K562 (cell line): Measurements from ENCODE around the gene IFNAR2. TPM values are rescaled to one million over a fixed set of nuclear protein-coding genes. Genes with fewer than 3 reads are reported as not detected.

ENCODE experiments used
- BACH1 ChIP-seq: fragments of 200-800 bp; sonication (Bioruptor generic); IDR thresholded peaks from 2 replicates; pipeline ENCODE4 v1.6.1; 2016; ENCODE audit warnings: missing genetic modification characterization, missing compliant biosample characterization
- ELF2 ChIP-seq: fragments of 250-450 bp; sonication (Bioruptor Pico); IDR thresholded peaks from 2 replicates; pipeline ENCODE4 v1.5.0; 2021; ENCODE audit warnings: mild to moderate bottlenecking
- EP400 ChIP-seq: fragments of 450-650 bp; IDR thresholded peaks from 2 replicates; pipeline ENCODE4 v1.6.1; 2017; ENCODE audit warnings: antibody characterized with exemption, mild to moderate bottlenecking, moderate library complexity
- GABPB2 ChIP-seq: fragments of 250-450 bp; sonication (Bioruptor Pico); conservative IDR thresholded peaks from 2 replicates; pipeline ENCODE4 v1.5.1; 2021; ENCODE audit warnings: mild to moderate bottlenecking
- LARP7 ChIP-seq: fragments of 450-650 bp; IDR thresholded peaks from 2 replicates; pipeline ENCODE4 v1.6.1; 2016
- MLX ChIP-seq, 2 experiments: fragments of 450-650 bp in 1 of 2; sonication (generic) in 1 of 2; formaldehyde crosslinking; conservative IDR thresholded peaks; 2 replicates each; pipeline versions ENCODE4 v1.4.0 to v1.8.1; 2020 to 2022; ENCODE audit warnings: mild to moderate bottlenecking in 1 of 2, missing genetic modification reagents in 1 of 2
- PCBP2 ChIP-seq: fragments of 200-400 bp; formaldehyde crosslinking; IDR thresholded peaks from 2 replicates; pipeline ENCODE4 v1.6.1; 2018; ENCODE audit warnings: low read length, low read depth, mild to moderate bottlenecking, moderate library complexity; ENCODE audit not compliant: poor library complexity, severe bottlenecking
- PHF8 ChIP-seq: fragments of 200-600 bp; sonication (generic); IDR thresholded peaks from 2 replicates; pipeline ENCODE4 v1.6.1; 2012; ENCODE audit warnings: mixed run types, mild to moderate bottlenecking, inconsistent platforms, low read length, moderate library complexity, borderline replicate concordance
- SMAD4 ChIP-seq: fragments of 250-450 bp; sonication (Bioruptor Pico); conservative IDR thresholded peaks from 2 replicates; pipeline ENCODE4 v1.8.0; 2021; ENCODE audit warnings: inconsistent platforms, mild to moderate bottlenecking, moderate library complexity
- SRSF3 ChIP-seq: fragments of 200-400 bp; formaldehyde crosslinking; IDR thresholded peaks from 2 replicates; pipeline ENCODE4 v1.6.1; 2016; ENCODE audit warnings: mild to moderate bottlenecking, low read length, moderate library complexity; ENCODE audit not compliant: insufficient read depth
- TBP ChIP-seq: optimal IDR thresholded peaks from 2 replicates; pipeline ENCODE3; 2011; ENCODE audit warnings: low read depth, low read length, improper control_type of control experiment
- TCF7 ChIP-seq: sonication (generic); IDR thresholded peaks from 2 replicates; pipeline ENCODE4 v1.6.1; 2016; ENCODE audit warnings: antibody characterized with exemption, borderline replicate concordance
- TRIM24 ChIP-seq, 2 experiments: fragments of 450-650 bp; IDR thresholded peaks; 2 replicates each; pipeline ENCODE4 v1.6.1; 2016
- ZNF165 ChIP-seq: fragments of 250-450 bp; sonication (Bioruptor Pico); IDR thresholded peaks from 2 replicates; pipeline ENCODE4 v1.4.0; 2020; ENCODE audit warnings: borderline replicate concordance
- ZNF77 ChIP-seq: fragments of 250-450 bp; sonication (Bioruptor Pico); IDR thresholded peaks from 2 replicates; pipeline ENCODE4 v1.5.0; 2020
- ZNF830 ChIP-seq: fragments of 250-450 bp; sonication (Bioruptor Pico); IDR thresholded peaks from 2 replicates; pipeline ENCODE4 v1.5.0; 2021; ENCODE audit warnings: mild to moderate bottlenecking
- polyA plus RNA-seq, 8 experiments: library from polyadenylated mRNA; depleted of rRNA in 4 of 8; stranded (reverse) in 5 of 8; unstranded in 3 of 8; fragments of >200 nt; fragmentation: Nextera tagmentation in 2 of 8; fragmentation: Illumina TruSeq in 1 of 8; extraction: Ambion mirVana in 2 of 8; extraction: Trizol in 1 of 8; gene quantifications; 2 replicates each; pipeline versions ENCODE4 v1.2.1 to v1.2.3, GENCODE V29; 2011 to 2014; ENCODE audit warnings: inconsistent platforms in 1 of 8, missing spikeins in 1 of 8
- total RNA-seq, 7 experiments: library from RNA; depleted of rRNA in 6 of 7; stranded (reverse); fragments of >200 nt in 6 of 7; fragmentation: Illumina TruSeq in 2 of 7; extraction: Trizol in 2 of 7; gene quantifications; 2 replicates each; pipeline versions ENCODE4 v1.2.1 to v1.2.3, GENCODE V29; 2011 to 2021; ENCODE audit warnings: low replicate concordance in 1 of 7
- TF ChIP-seq, protein P1 (sequence below): fragments of 250-450 bp; sonication (Bioruptor Pico); IDR thresholded peaks from 2 replicates; pipeline ENCODE4 v1.4.0; 2020
- TF ChIP-seq, protein P2 (sequence below): conservative IDR thresholded peaks from 2 replicates; pipeline ENCODE4 v1.6.1; 2011; ENCODE audit warnings: low read depth, mild to moderate bottlenecking, low read length; ENCODE audit not compliant: control insufficient read depth
- TF ChIP-seq, protein P3 (sequence below), 2 experiments: fragments of 450-650 bp in 1 of 2; sonication (generic) in 1 of 2; formaldehyde crosslinking in 1 of 2; IDR thresholded peaks in 1 of 2; conservative IDR thresholded peaks in 1 of 2; 2 replicates each; pipeline versions ENCODE4 v1.6.1 to v1.8.1; 2016 to 2023; ENCODE audit warnings: mild to moderate bottlenecking in 2 of 2, moderate library complexity in 2 of 2, inconsistent platforms in 1 of 2, missing genetic modification reagents in 1 of 2

The IFNAR2 gene
- total and polyA plus RNA-seq, 9 of the 15 experiments (the other 6 are each of a cell fraction or from before 2014, with no cell fraction given), result 1.7 to 48.3 (median 8.4) TPM

DNA sequence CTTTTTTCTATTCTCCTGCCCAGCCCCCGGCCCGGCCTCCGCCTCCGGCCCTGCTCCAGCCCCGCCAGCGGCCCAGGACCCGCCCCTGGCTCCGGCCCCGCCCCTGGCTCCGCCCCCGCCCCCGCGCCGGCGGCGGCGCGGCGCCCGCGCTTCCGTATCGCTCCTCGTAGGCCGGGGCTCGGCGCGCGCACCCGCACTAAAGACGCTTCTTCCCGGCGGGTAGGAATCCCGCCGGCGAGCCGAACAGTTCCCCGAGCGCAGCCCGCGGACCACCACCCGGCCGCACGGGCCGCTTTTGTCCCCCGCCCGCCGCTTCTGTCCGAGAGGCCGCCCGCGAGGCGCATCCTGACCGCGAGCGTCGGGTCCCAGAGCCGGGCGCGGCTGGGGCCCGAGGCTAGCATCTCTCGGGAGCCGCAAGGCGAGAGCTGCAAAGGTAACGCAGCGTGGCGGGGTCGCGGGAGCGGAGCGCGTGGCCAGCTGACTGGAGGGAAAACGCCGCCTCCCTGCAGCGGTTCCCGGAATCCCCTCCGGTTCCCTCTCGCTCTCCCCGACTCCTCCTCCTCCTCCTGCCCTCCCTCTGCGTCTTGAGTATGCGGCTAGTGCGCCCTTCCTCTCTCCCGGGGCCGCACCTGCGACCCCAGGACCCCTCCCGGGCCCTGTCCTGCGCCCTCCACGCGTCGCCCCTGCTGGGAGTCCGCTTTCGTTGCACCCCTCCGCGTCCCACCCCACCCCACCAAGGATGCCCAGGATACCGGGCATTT lies at the start of gene IFNAR2 (continued):
- TF ChIP-seq SRSF3, result no peak
- no peak for TF ChIP-seq TCF7
- TF ChIP-seq, protein P1, sequence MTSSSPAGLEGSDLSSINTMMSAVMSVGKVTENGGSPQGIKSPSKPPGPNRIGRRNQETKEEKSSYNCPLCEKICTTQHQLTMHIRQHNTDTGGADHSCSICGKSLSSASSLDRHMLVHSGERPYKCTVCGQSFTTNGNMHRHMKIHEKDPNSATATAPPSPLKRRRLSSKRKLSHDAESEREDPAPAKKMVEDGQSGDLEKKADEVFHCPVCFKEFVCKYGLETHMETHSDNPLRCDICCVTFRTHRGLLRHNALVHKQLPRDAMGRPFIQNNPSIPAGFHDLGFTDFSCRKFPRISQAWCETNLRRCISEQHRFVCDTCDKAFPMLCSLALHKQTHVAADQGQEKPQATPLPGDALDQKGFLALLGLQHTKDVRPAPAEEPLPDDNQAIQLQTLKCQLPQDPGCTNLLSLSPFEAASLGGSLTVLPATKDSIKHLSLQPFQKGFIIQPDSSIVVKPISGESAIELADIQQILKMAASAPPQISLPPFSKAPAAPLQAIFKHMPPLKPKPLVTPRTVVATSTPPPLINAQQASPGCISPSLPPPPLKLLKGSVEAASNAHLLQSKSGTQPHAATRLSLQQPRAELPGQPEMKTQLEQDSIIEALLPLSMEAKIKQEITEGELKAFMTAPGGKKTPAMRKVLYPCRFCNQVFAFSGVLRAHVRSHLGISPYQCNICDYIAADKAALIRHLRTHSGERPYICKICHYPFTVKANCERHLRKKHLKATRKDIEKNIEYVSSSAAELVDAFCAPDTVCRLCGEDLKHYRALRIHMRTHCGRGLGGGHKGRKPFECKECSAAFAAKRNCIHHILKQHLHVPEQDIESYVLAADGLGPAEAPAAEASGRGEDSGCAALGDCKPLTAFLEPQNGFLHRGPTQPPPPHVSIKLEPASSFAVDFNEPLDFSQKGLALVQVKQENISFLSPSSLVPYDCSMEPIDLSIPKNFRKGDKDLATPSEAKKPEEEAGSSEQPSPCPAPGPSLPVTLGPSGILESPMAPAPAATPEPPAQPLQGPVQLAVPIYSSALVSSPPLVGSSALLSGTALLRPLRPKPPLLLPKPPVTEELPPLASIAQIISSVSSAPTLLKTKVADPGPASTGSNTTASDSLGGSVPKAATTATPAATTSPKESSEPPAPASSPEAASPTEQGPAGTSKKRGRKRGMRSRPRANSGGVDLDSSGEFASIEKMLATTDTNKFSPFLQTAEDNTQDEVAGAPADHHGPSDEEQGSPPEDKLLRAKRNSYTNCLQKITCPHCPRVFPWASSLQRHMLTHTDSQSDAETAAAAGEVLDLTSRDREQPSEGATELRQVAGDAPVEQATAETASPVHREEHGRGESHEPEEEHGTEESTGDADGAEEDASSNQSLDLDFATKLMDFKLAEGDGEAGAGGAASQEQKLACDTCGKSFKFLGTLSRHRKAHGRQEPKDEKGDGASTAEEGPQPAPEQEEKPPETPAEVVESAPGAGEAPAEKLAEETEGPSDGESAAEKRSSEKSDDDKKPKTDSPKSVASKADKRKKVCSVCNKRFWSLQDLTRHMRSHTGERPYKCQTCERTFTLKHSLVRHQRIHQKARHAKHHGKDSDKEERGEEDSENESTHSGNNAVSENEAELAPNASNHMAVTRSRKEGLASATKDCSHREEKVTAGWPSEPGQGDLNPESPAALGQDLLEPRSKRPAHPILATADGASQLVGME (CRISPR knock-in tag), result peak; percentile 64; the same call in 1 of the 2 replicates
- TF ChIP-seq EP400, result peak; percentile 56; the same call in 1 of the 2 replicates
- peak; percentile 84; the same call in 1 of the 2 replicates for TF ChIP-seq PHF8
- peak; percentile 16; the same call in 1 of the 2 replicates for TF ChIP-seq ZNF165
- no peak for TF ChIP-seq TRIM24 (IDR thresholded peaks at IDR 0.05)
- no peak for TF ChIP-seq ZNF77 (CRISPR knock-in tag)
- TF ChIP-seq BACH1 (tag), result no peak
- TF ChIP-seq ELF2 (CRISPR knock-in tag), result no peak
- peak; percentile 32 for TF ChIP-seq TBP
- 0 out of 2 replicates have a peak, but pooled peaks have one; percentile 57 for TF ChIP-seq LARP7
- TF ChIP-seq MLX (CRISPR knock-in tag; conservative IDR thresholded peaks at IDR 0.05), result no peak
- TF ChIP-seq ZNF830 (CRISPR knock-in tag), result no peak
- TF ChIP-seq, protein P2, sequence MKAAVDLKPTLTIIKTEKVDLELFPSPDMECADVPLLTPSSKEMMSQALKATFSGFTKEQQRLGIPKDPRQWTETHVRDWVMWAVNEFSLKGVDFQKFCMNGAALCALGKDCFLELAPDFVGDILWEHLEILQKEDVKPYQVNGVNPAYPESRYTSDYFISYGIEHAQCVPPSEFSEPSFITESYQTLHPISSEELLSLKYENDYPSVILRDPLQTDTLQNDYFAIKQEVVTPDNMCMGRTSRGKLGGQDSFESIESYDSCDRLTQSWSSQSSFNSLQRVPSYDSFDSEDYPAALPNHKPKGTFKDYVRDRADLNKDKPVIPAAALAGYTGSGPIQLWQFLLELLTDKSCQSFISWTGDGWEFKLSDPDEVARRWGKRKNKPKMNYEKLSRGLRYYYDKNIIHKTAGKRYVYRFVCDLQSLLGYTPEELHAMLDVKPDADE, result no peak
- TF ChIP-seq GABPB2 (CRISPR knock-in tag), result no peak
- no peak for TF ChIP-seq PCBP2
- TF ChIP-seq SMAD4, result peak; percentile 90
- TF ChIP-seq, protein P3, sequence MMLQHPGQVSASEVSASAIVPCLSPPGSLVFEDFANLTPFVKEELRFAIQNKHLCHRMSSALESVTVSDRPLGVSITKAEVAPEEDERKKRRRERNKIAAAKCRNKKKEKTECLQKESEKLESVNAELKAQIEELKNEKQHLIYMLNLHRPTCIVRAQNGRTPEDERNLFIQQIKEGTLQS (IDR thresholded peaks at IDR 0.05), result no peak
- TF ChIP-seq, protein P3 (CRISPR knock-in tag; conservative IDR thresholded peaks at IDR 0.05), result no peak
